CD4-positive, alpha-beta memory T cell (primary cell): ENCODE data around the gene NEU4. TPM values are rescaled to one million over a fixed set of nuclear protein-coding genes. Genes with fewer than 3 reads are reported as not detected.
"Not testable (repeated sequence)": the region's sequence is repeated elsewhere in the genome, so short reads cannot be mapped to it uniquely, and the experiment has no call there.

Experiments
- CTCF ChIA-PET: fragments of 350-600 bp; sonication (Branson Sonifier 250); formaldehyde crosslinking; loops from one replicate; lab custom pipeline; 2021; ENCODE audit warnings: inconsistent platforms; ENCODE audit not compliant: partially characterized antibody; lab: Charles Lee
- POLR2A ChIA-PET: fragments of 350-600 bp; sonication (Branson Sonifier 250); formaldehyde crosslinking; loops from one replicate; lab custom pipeline; 2021; ENCODE audit not compliant: partially characterized antibody; lab: Charles Lee
- DNase-seq, 5 donors: peaks; one replicate each; pipeline versions ENCODE4 v3.0.0 to v3.0.0-alpha.2; 2020 to 2022; ENCODE audit warnings: mixed read lengths in 1 of 5
- H3K27ac ChIP-seq: one replicate; pipeline ENCODE4 v1.7.0; 2013; ENCODE audit warnings: low read depth, low read length
- H3K27me3 ChIP-seq: 2 replicates; pipeline ENCODE4 v1.7.0; 2013; ENCODE audit warnings: mild to moderate bottlenecking, low read length, moderate library complexity; ENCODE audit not compliant: insufficient read depth
- H3K36me3 ChIP-seq: 2 replicates; pipeline ENCODE4 v1.7.0; 2013; ENCODE audit warnings: mild to moderate bottlenecking, low read length, moderate library complexity; ENCODE audit not compliant: insufficient read depth
- H3K4me1 ChIP-seq: 2 replicates; pipeline ENCODE4 v1.7.0; 2013; ENCODE audit warnings: mild to moderate bottlenecking, low read length, moderate library complexity; ENCODE audit not compliant: insufficient read depth
- H3K4me3 ChIP-seq, 2 donors: one replicate each; pipeline ENCODE4 v1.7.0; 2013; ENCODE audit warnings: low read length in 2 of 2, mild to moderate bottlenecking in 1 of 2
- H3K9me3 ChIP-seq, 2 donors: one replicate each; pipeline ENCODE4 v1.7.0; 2013; ENCODE audit warnings: low read length in 2 of 2, control low read depth in 1 of 2; ENCODE audit not compliant: control insufficient read depth in 1 of 2
- H3K27ac Mint-ChIP-seq, 7 donors: one replicate each; pipeline ENCODE4 v1.8.0; 2020 to 2021; ENCODE audit warnings: mixed read lengths in 7 of 7, mild to moderate bottlenecking in 6 of 7, inconsistent platforms in 3 of 7, moderate library complexity in 3 of 7
- H3K27me3 Mint-ChIP-seq, 2 donors: one replicate each; pipeline ENCODE4 v1.8.0; 2020 to 2021; ENCODE audit warnings: mixed read lengths in 2 of 2
- H3K36me3 Mint-ChIP-seq, 2 donors: one replicate each; pipeline ENCODE4 v1.8.0; 2020 to 2021; ENCODE audit warnings: mixed read lengths in 2 of 2, inconsistent platforms in 1 of 2, mild to moderate bottlenecking in 1 of 2
- H3K4me1 Mint-ChIP-seq, 4 donors: one replicate each; pipeline ENCODE4 v1.8.0; 2020 to 2021; ENCODE audit warnings: mixed read lengths in 4 of 4, mild to moderate bottlenecking in 1 of 4
- H3K4me3 Mint-ChIP-seq, 8 donors: one replicate each; pipeline ENCODE4 v1.8.0; 2020 to 2021; ENCODE audit warnings: mixed read lengths in 8 of 8, mild to moderate bottlenecking in 7 of 8, moderate library complexity in 6 of 8, inconsistent platforms in 3 of 8
- H3K9me3 Mint-ChIP-seq, 8 donors: one replicate each; pipeline ENCODE4 v1.8.0; 2020 to 2021; ENCODE audit warnings: mixed read lengths in 8 of 8, mild to moderate bottlenecking in 5 of 8, inconsistent platforms in 3 of 8, moderate library complexity in 1 of 8
- intact Hi-C: fragments of 100-400 bp; cut with micrococcal nuclease; formaldehyde crosslinking; loops from one replicate; pipeline ENCODE4 v1.15.1; 2023
- polyA plus RNA-seq, 2 donors: library from polyadenylated mRNA; unstranded; fragments of 300-500 nt; fragmentation: Illumina TruSeq; gene quantifications; one replicate each; pipeline ENCODE4 v1.2.3, GENCODE V29; 2021
- total RNA-seq, 2 experiments: library from RNA; stranded (reverse); gene quantifications; one replicate each; pipeline ENCODE4 v1.2.3, GENCODE V29; 2021

NEU4 gene
- total and polyA plus RNA-seq, 4 experiments from 2014 or later = 0.14 to 1.3 TPM; not detected in 2

- ChIA-PET CTCF (interaction anchor here (1.2 kb wide), 1 partner anchor 91 kb away, joined by 3 read pairs; no protein-coding TSS in a partner anchor), POLR2A (no interaction called here)
- Histone ChIP-seq H3K27me3 (no peaks in the 10 kb centered on the region), H3K4me1 (no peaks in the 10 kb centered on the region), H3K4me3 (no peak overlapping the region), H3K9me3 (no peaks in the 10 kb centered on the region), H3K36me3 (no peaks in the 10 kb centered on the region), H3K27ac (no peak overlapping the region)
- intact Hi-C loops = no loop called here
- Mint-ChIP-seq H3K36me3 (no peaks in the 10 kb centered on the region), H3K27me3 (no peaks in the 10 kb centered on the region), H3K9me3 (no peaks in the 10 kb centered on the region), H3K4me3 (no peak overlapping the region), H3K27ac (peak overlapping the region in 1 of 7 donors; percentile 33), H3K4me1 (peaks cover 0 to 12% (median 9%) of the 10 kb centered on the region in 4 donors)
- DNase-seq = no peak
Observed at GRCh38 chr2:241788135-241788534, 20.9 kb upstream of the NEU4 start.

- no peaks in the 10 kb centered on the region for H3K9me3 ChIP-seq
- no peak overlapping the region for H3K4me3 ChIP-seq
- no peaks in the 10 kb centered on the region for H3K27me3 ChIP-seq
- CTCF ChIA-PET = interaction anchor here (1.2 kb wide), 1 partner anchor 90 kb away, joined by 3 read pairs; no protein-coding TSS in a partner anchor
- DNase-seq = no peak
- Mint-ChIP-seq H3K27ac (peak overlapping the region in 3 of 7 donors; percentile 33 to 76 (median 35)), H3K27me3 (no peaks in the 10 kb centered on the region), H3K9me3 (no peaks in the 10 kb centered on the region), H3K4me3 (no peak overlapping the region), H3K4me1 (peaks cover 1 to 12% (median 9%) of the 10 kb centered on the region in 4 donors), H3K36me3 (no peaks in the 10 kb centered on the region)
- no peak overlapping the region for H3K27ac ChIP-seq
- no peaks in the 10 kb centered on the region for H3K36me3 ChIP-seq
- no peaks in the 10 kb centered on the region for H3K4me1 ChIP-seq
- intact Hi-C loops = no loop called here
- POLR2A ChIA-PET = no interaction called here
Observed at GRCh38 chr2:241788572-241788971, 20.4 kb upstream of the NEU4 start.

- H3K9me3 ChIP-seq, CTCF ChIA-PET, H3K4me3 ChIP-seq, H3K4me3 Mint-ChIP-seq, intact Hi-C loops, H3K27me3 ChIP-seq, POLR2A ChIA-PET, H3K27me3 Mint-ChIP-seq, H3K36me3 Mint-ChIP-seq, H3K36me3 ChIP-seq, H3K9me3 Mint-ChIP-seq, H3K4me1 ChIP-seq, H3K27ac ChIP-seq, DNase-seq, H3K27ac Mint-ChIP-seq: not testable (repeated sequence)
- peaks cover 1 to 12% (median 9%) of the 10 kb centered on the region in 4 donors for H3K4me1 Mint-ChIP-seq
Observed at GRCh38 chr2:241791385-241791784, 17.6 kb upstream of the NEU4 start.

- peak overlapping the region in 1 of 7 donors; percentile 0 for H3K27ac Mint-ChIP-seq
- no peak overlapping the region for H3K4me3 Mint-ChIP-seq
- Histone ChIP-seq H3K4me1 (no peaks in the 10 kb centered on the region), H3K27ac (no peak overlapping the region), H3K27me3 (no peaks in the 10 kb centered on the region), H3K36me3 (no peaks in the 10 kb centered on the region), H3K9me3 (no peaks in the 10 kb centered on the region), H3K4me3 (no peak overlapping the region)
- no peak for DNase-seq
- CTCF ChIA-PET = no interaction called here
- no peaks in the 10 kb centered on the region for H3K27me3 Mint-ChIP-seq
- peaks cover 1 to 8% (median 4%) of the 10 kb centered on the region in 4 donors for H3K4me1 Mint-ChIP-seq
- no peaks in the 10 kb centered on the region for H3K9me3 Mint-ChIP-seq
- H3K36me3 Mint-ChIP-seq = no peaks in the 10 kb centered on the region
- POLR2A ChIA-PET = no interaction called here
- intact Hi-C loops = no loop called here
Observed at GRCh38 chr2:241793385-241793784, 15.6 kb upstream of the NEU4 start.

- DNase-seq = no peak
- H3K27ac Mint-ChIP-seq = no peak overlapping the region
- no peaks in the 10 kb centered on the region for H3K27me3 Mint-ChIP-seq
- no peaks in the 10 kb centered on the region for H3K9me3 ChIP-seq
- H3K27ac ChIP-seq = no peak overlapping the region
- H3K4me3 ChIP-seq = no peak overlapping the region
- H3K4me1 Mint-ChIP-seq = peaks cover 0 to 1% (median 0%) of the 10 kb centered on the region in 4 donors
- H3K4me3 Mint-ChIP-seq = no peak overlapping the region
- H3K27me3 ChIP-seq = no peaks in the 10 kb centered on the region
- no peaks in the 10 kb centered on the region for H3K9me3 Mint-ChIP-seq
- no peaks in the 10 kb centered on the region for H3K36me3 Mint-ChIP-seq
- ChIA-PET POLR2A (interaction anchor here (0.7 to 1.0 kb wide), 2 partner anchors 32 to 60 kb away, joined by 3 read pairs; partner anchors contain the start of gene D2HGDH), CTCF (no interaction called here)
- no peaks in the 10 kb centered on the region for H3K36me3 ChIP-seq
- intact Hi-C loops = no loop called here
- H3K4me1 ChIP-seq = no peaks in the 10 kb centered on the region
Observed at GRCh38 chr2:241794250-241794823, 14.7 kb upstream of the NEU4 start.

GRCh38 chr2:241795021-241795999, 13.7 kb upstream of the NEU4 start:
- Mint-ChIP-seq H3K27ac (no peak overlapping the region), H3K9me3 (no peaks in the 10 kb centered on the region), H3K27me3 (no peaks in the 10 kb centered on the region), H3K36me3 (no peaks in the 10 kb centered on the region), H3K4me3 (no peak overlapping the region), H3K4me1 (peaks cover 0 to 1% (median 0%) of the 10 kb centered on the region in 4 donors)
- Histone ChIP-seq H3K27me3 (no peaks in the 10 kb centered on the region), H3K36me3 (no peaks in the 10 kb centered on the region), H3K4me1 (no peaks in the 10 kb centered on the region), H3K4me3 (no peak overlapping the region), H3K27ac (no peak overlapping the region), H3K9me3 (no peaks in the 10 kb centered on the region)
- ChIA-PET POLR2A (interaction anchor here (0.7 to 1.0 kb wide), 2 partner anchors 33 to 61 kb away, joined by 3 read pairs; partner anchors contain the start of gene D2HGDH), CTCF (interaction anchor here (1.5 kb wide), 1 partner anchor 83 kb away, joined by 3 read pairs; no protein-coding TSS in a partner anchor)
- no peak for DNase-seq
- intact Hi-C loops = no loop called here

GRCh38 chr2:241796209-241796608, 12.8 kb upstream of the NEU4 start:
- Histone ChIP-seq H3K27me3 (no peaks in the 10 kb centered on the region), H3K36me3 (no peaks in the 10 kb centered on the region), H3K27ac (no peak overlapping the region), H3K4me1 (no peaks in the 10 kb centered on the region), H3K4me3 (no peak overlapping the region), H3K9me3 (no peaks in the 10 kb centered on the region)
- Mint-ChIP-seq H3K27ac (peak overlapping the region in 1 of 7 donors; percentile 50), H3K4me3 (no peak overlapping the region), H3K4me1 (peaks cover 0 to 2% (median under 1%) of the 10 kb centered on the region in 4 donors), H3K27me3 (no peaks in the 10 kb centered on the region), H3K9me3 (no peaks in the 10 kb centered on the region), H3K36me3 (no peaks in the 10 kb centered on the region)
- DNase-seq = no peak
- intact Hi-C loops = no loop called here
- ChIA-PET POLR2A (no interaction called here), CTCF (interaction anchor here (1.5 kb wide), 1 partner anchor 82 kb away, joined by 3 read pairs; no protein-coding TSS in a partner anchor)
